GM12873 (cell line): ENCODE measurements around the gene PSMA7.

Experiments
- TF ChIP-seq, protein P1 (sequence below): IDR thresholded peaks from 2 replicates; pipeline ENCODE4 v1.5.1; 2012; ENCODE audit warnings: low read depth, mild to moderate bottlenecking, moderate library complexity, low read length, control low read depth; ENCODE audit not compliant: insufficient read depth; ENCODE audit errors: missing control alignments

Gene PSMA7

DNA sequence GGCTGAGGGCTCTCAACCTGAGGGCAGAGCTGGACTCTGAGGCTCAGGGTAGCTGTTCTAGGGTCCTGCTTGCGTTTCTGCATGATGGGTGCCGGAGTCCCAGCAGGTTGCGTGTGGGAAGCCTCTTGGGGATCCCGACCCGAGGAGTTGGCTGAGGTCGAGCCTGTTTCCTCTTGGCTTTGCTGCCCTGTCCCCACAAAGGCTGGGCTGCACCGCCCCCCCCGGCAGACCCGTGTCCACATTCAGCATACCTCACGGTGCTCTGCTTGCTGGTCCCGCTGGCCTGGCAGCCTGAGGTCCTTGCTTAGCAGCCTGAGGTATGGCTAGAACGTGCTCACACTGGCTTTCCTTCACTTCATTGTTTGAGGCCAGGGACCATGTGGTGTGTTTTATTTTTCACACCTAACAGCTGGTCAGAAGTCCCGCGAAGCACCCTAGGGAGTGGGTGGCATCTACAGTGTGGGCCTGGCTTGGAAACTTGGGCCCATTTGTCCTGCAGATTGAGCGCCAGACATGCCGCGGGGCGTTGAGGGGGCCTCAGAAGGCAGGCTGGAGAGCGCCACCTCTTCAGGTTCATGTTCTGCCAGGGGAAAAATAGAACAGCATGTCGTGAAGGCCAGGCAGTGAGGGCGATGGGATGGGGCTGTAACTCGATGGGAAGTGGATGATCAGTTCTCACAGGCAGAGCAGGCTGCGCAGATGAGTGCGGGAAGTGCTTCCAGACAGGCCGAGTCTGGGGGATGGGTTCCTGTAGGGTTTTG is 11.5 kb downstream of the PSMA7 start:
- TF ChIP-seq, protein P1, sequence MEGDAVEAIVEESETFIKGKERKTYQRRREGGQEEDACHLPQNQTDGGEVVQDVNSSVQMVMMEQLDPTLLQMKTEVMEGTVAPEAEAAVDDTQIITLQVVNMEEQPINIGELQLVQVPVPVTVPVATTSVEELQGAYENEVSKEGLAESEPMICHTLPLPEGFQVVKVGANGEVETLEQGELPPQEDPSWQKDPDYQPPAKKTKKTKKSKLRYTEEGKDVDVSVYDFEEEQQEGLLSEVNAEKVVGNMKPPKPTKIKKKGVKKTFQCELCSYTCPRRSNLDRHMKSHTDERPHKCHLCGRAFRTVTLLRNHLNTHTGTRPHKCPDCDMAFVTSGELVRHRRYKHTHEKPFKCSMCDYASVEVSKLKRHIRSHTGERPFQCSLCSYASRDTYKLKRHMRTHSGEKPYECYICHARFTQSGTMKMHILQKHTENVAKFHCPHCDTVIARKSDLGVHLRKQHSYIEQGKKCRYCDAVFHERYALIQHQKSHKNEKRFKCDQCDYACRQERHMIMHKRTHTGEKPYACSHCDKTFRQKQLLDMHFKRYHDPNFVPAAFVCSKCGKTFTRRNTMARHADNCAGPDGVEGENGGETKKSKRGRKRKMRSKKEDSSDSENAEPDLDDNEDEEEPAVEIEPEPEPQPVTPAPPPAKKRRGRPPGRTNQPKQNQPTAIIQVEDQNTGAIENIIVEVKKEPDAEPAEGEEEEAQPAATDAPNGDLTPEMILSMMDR, result no peak

DNA sequence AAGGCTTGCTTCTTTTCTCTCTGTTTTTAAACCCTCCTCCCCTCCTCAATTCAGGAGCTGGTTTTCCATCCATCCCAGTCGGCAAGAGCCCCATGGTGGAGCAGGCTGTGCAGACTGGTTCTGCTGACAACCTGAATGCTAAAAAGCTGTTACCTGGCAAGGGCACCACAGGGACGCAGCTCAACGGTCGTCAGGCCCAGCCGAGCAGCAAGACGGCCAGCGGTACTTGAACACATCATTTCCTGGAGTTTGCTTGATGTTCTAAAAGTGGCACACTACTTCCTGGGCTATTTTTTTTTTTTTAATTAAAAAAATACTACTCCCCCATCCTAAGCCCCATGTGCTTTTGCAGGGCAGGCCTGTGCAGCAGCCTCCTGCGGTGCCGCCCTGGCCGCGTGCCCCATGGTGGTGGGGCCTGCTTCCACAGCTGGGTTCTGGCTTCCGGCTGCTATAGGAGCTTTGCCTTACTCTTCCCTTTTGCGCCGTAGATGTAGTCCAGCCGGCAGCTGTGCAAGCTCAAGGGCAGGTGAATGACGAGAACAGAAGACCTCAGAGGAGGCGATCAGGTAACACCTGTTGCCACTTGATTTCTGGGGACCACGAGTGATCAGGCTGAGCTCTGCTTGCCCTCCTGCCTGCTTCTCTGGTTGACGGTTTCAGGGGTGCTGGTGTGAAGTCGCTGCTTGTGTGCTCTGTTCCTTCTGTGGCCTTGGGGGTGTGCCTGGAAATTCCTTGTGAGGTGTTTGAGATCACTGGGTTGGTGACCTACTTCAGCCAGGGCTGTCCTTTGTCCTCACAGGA is 13.3 kb downstream of the PSMA7 start:
- TF ChIP-seq, protein P1, result no peak

DNA sequence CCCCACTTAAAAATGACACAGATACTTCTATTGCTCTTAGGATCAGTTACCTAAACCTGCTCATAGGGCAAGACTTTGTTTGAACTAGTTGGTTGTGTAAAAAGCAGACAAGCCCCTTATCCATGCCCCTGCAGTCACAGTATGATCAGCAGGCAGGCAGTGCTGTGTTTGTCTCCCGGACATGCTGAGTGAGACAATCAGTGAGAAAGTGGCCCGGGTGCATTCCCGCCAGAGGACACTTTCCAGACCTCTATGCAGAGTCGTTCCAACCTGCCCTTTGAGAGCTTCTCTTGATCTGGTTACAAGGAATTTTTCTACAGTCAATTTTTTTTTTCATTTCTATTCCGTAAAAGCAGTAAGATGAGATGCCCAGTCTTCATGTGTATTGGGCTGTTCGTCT is 14.7 kb downstream of the PSMA7 start:
- TF ChIP-seq, protein P1, result no peak

DNA sequence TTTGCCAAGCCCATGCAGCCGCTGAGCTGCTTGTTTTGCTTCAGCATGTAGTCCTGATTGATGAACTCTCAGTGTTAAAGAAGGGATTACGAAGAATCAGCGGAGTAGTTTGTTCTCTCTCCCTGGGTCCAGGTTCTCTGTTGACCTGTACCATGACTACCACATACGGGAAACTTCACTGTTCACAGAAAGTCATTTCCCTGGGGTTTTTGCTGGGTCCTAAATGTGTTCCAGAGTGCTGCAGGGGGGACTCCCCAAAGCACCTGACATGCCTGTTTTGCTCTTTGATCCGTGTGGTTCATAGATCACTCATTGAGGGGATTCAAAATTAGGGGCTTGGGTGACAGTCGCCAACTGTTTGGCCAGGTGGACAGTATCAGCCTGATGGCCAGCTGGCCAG is 15.4 kb downstream of the PSMA7 start:
- TF ChIP-seq, protein P1, result no peak

DNA sequence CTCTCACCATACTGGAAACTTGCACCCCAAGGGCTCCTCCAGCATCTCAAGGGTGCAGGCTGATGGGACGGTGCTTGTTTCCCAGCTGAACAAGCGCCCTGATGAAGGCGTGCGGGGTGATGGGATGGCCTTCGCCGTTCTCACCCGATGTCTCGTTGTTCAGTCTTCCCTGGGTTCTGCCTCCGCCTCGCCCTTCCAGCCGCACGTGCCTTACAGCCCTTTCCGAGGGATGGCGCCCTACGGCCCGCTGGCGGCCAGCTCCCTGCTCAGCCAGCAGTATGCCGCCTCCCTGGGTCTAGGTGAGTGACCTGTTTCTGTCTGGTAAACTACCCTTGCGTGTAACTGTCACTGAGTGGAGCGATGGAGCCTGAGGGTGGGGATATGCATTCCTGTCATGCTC is 17.1 kb downstream of the PSMA7 start:
- TF ChIP-seq, protein P1, result no peak

DNA sequence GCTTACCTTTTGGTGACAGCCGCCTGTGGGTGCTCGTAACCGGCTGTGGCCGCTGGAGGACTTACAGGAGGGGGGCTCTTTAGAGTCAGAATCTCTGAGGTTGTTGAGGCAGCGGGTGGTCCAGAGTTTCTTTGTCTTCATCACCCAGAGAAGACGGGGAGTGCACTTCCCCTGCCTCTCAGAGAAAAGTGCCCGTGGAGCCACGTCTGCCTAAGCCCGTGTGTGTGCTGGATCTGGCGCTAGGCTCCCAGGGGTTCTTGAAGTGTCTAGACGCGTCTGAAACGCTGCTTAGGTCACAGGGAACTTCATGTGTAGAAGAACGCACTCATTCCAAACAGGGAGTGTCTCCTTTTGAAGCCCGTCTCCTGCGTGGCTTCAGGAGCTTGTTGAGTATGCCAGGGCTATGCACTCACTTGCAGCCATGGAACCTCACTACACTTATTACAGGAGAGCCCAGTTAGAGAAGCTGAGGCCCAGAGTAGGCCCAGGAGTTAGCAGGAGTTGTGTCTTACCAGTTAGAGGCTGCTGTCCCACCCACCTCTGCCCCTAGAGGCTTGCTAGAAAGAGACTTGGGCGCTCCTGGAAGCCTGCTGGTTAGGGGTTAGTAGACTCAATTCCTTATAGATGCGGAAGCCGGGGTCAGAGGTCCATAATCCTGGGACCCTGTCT is 19.6 kb downstream of the PSMA7 start:
- TF ChIP-seq, protein P1, result peak; percentile 21
